ENCODE data around the gene PEPD.

PEPD gene

DNA sequence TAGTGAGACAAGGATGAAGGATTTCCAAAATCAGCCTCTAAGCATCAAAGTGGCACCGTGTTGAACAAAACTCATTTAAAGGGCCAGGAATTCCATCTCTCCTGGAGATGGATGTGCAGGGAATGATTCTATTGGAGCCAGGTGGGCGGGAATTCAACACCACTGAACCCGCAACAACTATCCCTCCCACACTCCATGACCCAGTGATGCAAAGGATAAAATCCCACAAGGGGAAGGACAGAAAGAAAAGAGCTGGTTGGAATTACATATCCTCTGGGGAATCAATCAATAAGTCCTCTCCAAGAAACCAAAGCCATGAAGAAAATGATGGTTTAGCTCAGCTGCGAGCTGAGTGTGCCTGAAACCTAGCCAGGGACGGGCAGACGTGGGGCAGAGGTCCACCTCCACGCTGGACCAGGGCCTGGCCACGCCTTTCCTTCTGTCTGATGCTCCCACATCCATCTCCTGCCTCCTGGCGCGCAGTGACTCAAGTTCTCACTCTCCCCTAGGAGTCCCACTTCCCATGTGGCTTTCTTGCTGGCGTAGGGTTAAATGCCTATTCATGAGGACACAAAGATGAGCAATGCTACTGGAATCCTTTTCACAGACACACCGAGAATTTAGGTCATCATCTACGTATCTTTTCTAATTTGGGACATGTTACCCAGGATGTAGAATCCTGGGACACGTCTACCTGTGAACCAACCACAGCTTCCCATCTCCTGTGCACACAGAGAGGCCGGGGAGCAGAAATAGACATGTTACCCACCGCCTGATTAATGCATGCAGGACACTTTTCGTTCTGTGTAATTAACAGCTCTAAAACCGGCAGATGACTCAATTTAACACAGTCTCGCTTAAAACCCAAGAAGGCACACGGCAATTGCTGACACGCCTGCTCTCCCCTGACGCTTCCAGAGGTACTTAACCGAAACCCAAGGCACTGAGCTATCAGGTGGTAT, 48.6 kb downstream of the PEPD start:
- no peak overlapping the region for H3K27ac ChIP-seq
- TF ChIP-seq CTCF (IDR thresholded peaks at IDR 0.05) (no peak), ZFX (IDR thresholded peaks at IDR 0.05; ENCODE audit: borderline replicate concordance) (no peak)

GRCh38 chr19:33472226-33472625, 49.4 kb downstream of the PEPD start:
- TF ChIP-seq ZFX (IDR thresholded peaks at IDR 0.05; ENCODE audit: borderline replicate concordance): no peak
- H3K27ac ChIP-seq: no peak overlapping the region

- no peak overlapping the region for H3K27ac ChIP-seq
- no peak for TF ChIP-seq ZFX (IDR thresholded peaks at IDR 0.05; ENCODE audit: borderline replicate concordance)
These were observed 50.2 kb downstream of the PEPD start for GRCh38 chr19:33471111-33471996.

DNA sequence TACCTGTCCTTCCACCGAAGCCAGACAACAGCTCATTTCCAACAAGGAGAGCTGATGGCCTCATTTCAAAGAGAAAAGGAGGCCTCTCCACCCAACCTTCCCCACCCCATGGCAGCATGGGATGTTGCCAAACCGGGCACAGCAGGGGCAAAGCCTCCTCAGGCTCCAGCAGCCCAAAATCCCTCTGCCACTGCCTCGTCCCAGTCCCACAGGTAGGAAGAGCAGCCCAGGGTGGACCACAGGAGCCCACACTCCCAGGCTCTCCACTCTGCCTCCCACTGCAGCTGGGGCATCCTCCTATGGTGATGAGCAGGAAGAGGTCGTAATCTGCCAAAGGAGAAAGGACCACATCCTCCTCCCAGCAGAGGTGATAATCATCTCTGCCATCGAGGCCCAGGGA, 50.9 kb downstream of the PEPD start:
- no peak for TF ChIP-seq CTCF (IDR thresholded peaks at IDR 0.05)
- no peak overlapping the region for H3K27ac ChIP-seq

DNA sequence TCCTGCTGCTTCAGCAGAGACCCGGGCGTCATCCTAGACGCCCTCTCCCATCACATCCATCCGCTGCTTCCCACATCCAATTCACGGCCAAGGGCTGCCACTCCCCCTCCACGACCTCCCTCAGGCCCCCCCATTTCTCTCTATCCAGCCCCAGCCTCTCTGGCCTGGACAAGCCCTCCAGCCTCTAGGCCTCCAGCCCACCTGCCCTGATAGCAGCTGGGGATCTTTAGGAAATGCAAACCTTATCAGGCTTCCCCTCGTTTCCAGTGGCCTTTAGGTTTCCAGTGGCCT, 51.6 kb downstream of the PEPD start:
- no peak overlapping the region for H3K27ac ChIP-seq
- no peak for TF ChIP-seq CTCF (IDR thresholded peaks at IDR 0.05)
- no peak for TF ChIP-seq ZFX (IDR thresholded peaks at IDR 0.05; ENCODE audit: borderline replicate concordance)

- H3K27ac ChIP-seq: no peak overlapping the region
- TF ChIP-seq ZFX (IDR thresholded peaks at IDR 0.05; ENCODE audit: borderline replicate concordance) (no peak), CTCF (IDR thresholded peaks at IDR 0.05) (no peak)
These were observed 52.2 kb downstream of the PEPD start for GRCh38 chr19:33469171-33470039.

DNA sequence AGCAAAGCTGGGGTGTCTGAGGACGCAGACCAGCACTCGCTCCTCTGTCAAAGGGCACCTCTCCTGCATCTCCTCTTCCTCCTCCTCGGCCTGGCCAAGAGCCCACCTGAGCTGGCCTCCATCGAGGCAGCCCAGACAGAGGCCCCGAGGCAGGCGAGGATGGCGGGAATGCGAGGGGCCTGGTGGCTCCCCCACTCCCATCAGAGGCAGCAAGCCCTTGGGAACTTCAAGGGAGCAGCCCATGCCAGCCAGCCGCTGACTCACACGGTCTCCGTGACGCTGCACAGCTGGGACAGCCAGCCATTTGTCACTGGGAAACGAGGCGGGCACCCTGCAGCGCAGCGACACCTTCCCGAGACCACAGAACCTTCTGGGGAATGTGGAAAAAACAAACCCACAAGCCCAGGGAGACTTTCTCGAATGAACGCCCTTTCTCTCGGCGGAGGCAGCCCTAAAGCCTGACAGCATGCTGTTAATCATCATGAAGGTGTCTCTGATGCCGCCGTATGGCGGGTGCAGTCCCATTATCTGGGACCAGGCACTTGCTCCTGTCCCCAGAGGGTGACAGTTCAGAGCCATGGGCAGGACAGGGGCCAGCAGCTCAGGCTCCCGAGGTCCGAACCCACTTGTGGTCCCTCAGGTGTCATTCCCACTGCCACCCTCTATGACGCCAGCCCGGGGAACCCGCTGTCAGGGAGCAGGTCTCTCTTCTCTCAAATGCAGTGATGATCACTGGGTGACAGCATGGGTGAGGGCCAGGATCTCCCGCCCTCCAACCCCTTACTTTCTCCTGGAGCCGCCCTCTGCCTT, 53.0 kb downstream of the PEPD start:
- no peak for TF ChIP-seq ZFX (IDR thresholded peaks at IDR 0.05; ENCODE audit: borderline replicate concordance)
- TF ChIP-seq CTCF (IDR thresholded peaks at IDR 0.05): no peak
- no peak overlapping the region for H3K27ac ChIP-seq
